ENCODE measurements around the gene IARS2.

The IARS2 gene

DNA sequence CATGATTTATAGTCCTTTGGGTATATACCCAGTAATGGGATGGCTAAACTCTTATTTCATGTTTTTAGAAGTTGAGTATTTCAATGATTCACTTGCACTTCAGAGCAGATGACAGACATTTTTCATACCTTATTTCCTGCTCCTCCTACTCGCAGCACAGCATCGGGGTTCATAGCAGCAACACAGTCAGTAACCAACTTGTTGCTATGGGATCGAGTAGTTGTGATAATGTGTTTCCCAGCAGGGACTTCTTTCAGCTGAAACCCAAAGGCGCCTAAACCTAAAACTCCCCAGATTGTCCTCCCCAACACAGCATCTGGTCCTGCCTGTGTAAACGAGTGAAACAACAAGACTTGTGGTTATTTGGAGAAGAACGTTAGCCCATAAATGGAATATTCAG lies 31.3 kb upstream of the IARS2 start:
- H3F3A ChIP-seq (ENCODE audit: insufficient read depth, low read length), result no peaks in the 10 kb centered on the region
- H3K4me3 ChIP-seq (ENCODE audit: low read length), result no peak overlapping the region
- H3K4me1 ChIP-seq (ENCODE audit: low read length), result no peaks in the 10 kb centered on the region
- H4K20me1 ChIP-seq (ENCODE audit: insufficient read depth, low read length), result no peaks in the 10 kb centered on the region
- no peak overlapping the region for H3K9ac ChIP-seq (ENCODE audit: low read length)
- H3K36me3 ChIP-seq (replicated peaks; ENCODE audit: insufficient read depth, low read length), result peaks cover 14% of the 10 kb centered on the region; the same call in 1 of the 2 replicates
- H3K4me2 ChIP-seq (ENCODE audit: low read depth, low read length), result no peak overlapping the region
- no peak overlapping the region for H3K27ac ChIP-seq (ENCODE audit: low read length)
- H3K79me2 ChIP-seq (ENCODE audit: low read length), result no peaks in the 10 kb centered on the region
- TF ChIP-seq EZH2 (optimal IDR thresholded peaks at IDR 0.05; ENCODE audit: low read depth, low read length), result no peak
- no peak for TF ChIP-seq EZH2phosphoT487 (IDR thresholded peaks at IDR 0.05; ENCODE audit: low read length)
- TF ChIP-seq, protein P1, sequence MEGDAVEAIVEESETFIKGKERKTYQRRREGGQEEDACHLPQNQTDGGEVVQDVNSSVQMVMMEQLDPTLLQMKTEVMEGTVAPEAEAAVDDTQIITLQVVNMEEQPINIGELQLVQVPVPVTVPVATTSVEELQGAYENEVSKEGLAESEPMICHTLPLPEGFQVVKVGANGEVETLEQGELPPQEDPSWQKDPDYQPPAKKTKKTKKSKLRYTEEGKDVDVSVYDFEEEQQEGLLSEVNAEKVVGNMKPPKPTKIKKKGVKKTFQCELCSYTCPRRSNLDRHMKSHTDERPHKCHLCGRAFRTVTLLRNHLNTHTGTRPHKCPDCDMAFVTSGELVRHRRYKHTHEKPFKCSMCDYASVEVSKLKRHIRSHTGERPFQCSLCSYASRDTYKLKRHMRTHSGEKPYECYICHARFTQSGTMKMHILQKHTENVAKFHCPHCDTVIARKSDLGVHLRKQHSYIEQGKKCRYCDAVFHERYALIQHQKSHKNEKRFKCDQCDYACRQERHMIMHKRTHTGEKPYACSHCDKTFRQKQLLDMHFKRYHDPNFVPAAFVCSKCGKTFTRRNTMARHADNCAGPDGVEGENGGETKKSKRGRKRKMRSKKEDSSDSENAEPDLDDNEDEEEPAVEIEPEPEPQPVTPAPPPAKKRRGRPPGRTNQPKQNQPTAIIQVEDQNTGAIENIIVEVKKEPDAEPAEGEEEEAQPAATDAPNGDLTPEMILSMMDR (IDR thresholded peaks at IDR 0.05; ENCODE audit: low read length), result no peak
- DNase-seq, result no peak
- no peaks in the 10 kb centered on the region for H3K9me3 ChIP-seq (replicated peaks; ENCODE audit: insufficient read depth, low read length)
- no peak overlapping the region for H2AFZ ChIP-seq (ENCODE audit: low read length)
- H3K27me3 ChIP-seq (replicated peaks; ENCODE audit: insufficient read depth, low read length), result no peaks in the 10 kb centered on the region
- no peaks in the 10 kb centered on the region for H3K9me2 ChIP-seq (replicated peaks; ENCODE audit: insufficient read depth, low read length)

DNA sequence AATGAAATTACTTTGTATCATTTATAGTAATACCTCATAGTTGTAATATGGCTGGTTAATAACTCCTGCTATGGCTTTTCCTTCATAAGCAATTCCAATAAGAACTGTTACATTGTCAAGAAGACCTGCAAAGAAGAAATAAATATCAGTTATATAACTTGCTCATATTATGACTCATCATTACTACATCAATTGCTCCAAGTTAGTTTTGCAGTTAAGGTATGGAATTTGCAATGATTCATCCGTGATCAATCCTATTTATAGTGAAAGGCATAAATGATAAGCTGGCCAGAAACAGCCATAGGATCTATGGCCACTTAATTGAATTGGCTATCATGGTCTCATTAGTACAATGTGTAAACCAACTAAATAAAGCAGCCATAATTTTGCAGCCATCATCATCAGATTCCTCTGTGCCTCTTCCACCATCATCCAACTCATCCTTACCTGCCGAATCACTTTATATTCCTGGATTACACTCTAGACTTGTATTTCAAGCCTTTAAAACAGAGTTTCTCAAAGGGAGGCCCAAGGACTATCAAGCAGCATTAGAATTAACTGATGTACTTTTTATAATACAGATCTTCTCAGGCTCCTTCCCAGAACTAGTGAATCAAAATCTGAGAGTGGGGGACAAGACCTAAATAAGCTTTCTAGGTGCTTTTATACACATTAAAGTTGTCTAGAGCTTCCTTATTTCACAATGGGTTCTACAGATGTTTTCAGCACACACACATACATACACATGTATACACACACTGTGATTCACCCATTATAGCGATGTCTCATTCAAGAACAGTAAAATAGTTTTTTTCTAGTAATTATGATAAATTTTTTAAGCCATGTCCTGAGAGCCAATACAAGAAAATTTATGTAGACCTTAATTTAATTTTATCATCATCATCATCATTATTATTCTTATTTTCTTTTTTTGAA lies 26.4 kb upstream of the IARS2 start:
- Histone ChIP-seq H3K9ac (ENCODE audit: low read length) (no peak overlapping the region), H3K36me3 (replicated peaks; ENCODE audit: insufficient read depth, low read length) (peaks cover 9% of the 10 kb centered on the region; the same call in 1 of the 2 replicates), H3K9me3 (replicated peaks; ENCODE audit: insufficient read depth, low read length) (no peaks in the 10 kb centered on the region), H3K9me2 (replicated peaks; ENCODE audit: insufficient read depth, low read length) (no peaks in the 10 kb centered on the region), H2AFZ (ENCODE audit: low read length) (no peak overlapping the region), H3K4me1 (ENCODE audit: low read length) (no peaks in the 10 kb centered on the region), H4K20me1 (ENCODE audit: insufficient read depth, low read length) (no peaks in the 10 kb centered on the region), H3F3A (ENCODE audit: insufficient read depth, low read length) (no peaks in the 10 kb centered on the region), H3K4me2 (ENCODE audit: low read depth, low read length) (no peak overlapping the region), H3K27me3 (replicated peaks; ENCODE audit: insufficient read depth, low read length) (no peaks in the 10 kb centered on the region), H3K4me3 (ENCODE audit: low read length) (no peak overlapping the region), H3K79me2 (ENCODE audit: low read length) (no peaks in the 10 kb centered on the region), H3K27ac (ENCODE audit: low read length) (no peak overlapping the region)
- no peak for DNase-seq
- TF ChIP-seq EZH2phosphoT487 (IDR thresholded peaks at IDR 0.05; ENCODE audit: low read length), result no peak
- no peak for TF ChIP-seq EZH2 (optimal IDR thresholded peaks at IDR 0.05; ENCODE audit: low read depth, low read length)
- TF ChIP-seq, protein P1 (IDR thresholded peaks at IDR 0.05; ENCODE audit: low read length), result no peak

DNA sequence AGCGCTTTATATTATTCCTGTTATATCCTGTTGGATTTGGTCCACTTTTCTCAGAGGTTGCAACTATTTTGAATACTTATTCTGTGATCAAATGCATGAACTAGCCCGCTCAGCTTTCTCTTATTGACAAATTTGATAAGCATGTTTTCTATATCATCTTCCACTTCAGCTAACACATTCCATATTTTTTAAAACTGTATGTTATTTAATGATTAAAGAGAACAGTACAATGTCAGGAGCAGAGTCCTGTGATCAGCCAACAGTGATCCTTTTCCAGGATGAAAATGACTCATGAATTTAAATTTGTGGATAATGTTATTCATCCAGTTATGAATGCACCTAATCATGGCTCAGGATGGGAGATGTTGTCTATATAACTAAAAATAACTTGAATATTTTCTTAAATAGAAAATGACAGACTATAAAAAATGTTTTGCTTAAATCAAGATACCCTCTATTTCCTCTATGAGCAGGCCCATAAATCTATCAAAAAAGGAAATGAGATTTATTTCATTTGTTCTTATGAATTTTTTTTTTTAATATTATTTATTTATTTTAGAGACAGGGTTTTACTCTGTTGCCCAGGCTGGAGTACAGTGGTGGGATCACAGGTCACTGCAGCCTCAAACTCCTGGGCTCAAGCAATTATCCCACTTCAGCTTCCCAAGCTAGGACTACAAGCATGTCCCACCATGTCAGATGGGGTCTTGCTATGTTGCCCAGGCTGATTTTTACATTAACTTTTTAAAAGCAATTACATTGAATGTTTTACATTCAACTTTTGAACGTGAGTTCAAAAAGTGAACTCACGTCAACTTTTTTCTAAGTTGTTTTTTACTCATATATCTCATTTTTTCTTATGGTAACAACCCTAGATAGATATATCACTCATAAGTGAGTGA lies 16.8 kb upstream of the IARS2 start:
- Histone ChIP-seq H3K4me3 (ENCODE audit: low read length) (no peak overlapping the region), H3K27ac (ENCODE audit: low read length) (no peak overlapping the region), H3K9ac (ENCODE audit: low read length) (no peak overlapping the region), H3K4me1 (ENCODE audit: low read length) (no peaks in the 10 kb centered on the region), H3K27me3 (replicated peaks; ENCODE audit: insufficient read depth, low read length) (no peaks in the 10 kb centered on the region), H4K20me1 (ENCODE audit: insufficient read depth, low read length) (no peaks in the 10 kb centered on the region), H3K9me2 (replicated peaks; ENCODE audit: insufficient read depth, low read length) (no peaks in the 10 kb centered on the region), H3K9me3 (replicated peaks; ENCODE audit: insufficient read depth, low read length) (no peaks in the 10 kb centered on the region), H3F3A (ENCODE audit: insufficient read depth, low read length) (no peaks in the 10 kb centered on the region), H3K79me2 (ENCODE audit: low read length) (no peaks in the 10 kb centered on the region), H2AFZ (ENCODE audit: low read length) (no peak overlapping the region), H3K4me2 (ENCODE audit: low read depth, low read length) (no peak overlapping the region), H3K36me3 (replicated peaks; ENCODE audit: insufficient read depth, low read length) (no peaks in the 10 kb centered on the region)
- TF ChIP-seq, protein P1 (IDR thresholded peaks at IDR 0.05; ENCODE audit: low read length), result no peak
- no peak for TF ChIP-seq EZH2 (optimal IDR thresholded peaks at IDR 0.05; ENCODE audit: low read depth, low read length)
- TF ChIP-seq EZH2phosphoT487 (IDR thresholded peaks at IDR 0.05; ENCODE audit: low read length), result no peak
- no peak for DNase-seq

Data from MM.1S (cell line).